ENCODE data around the gene ADAMTS9. TPM values are rescaled to one million over a fixed set of nuclear protein-coding genes. Genes with fewer than 3 reads are reported as not detected.

ADAMTS9 gene
- total RNA-seq, 4 donors from 2014 or later, result 5.1 to 52.0 (median 9.5) TPM

DNA sequence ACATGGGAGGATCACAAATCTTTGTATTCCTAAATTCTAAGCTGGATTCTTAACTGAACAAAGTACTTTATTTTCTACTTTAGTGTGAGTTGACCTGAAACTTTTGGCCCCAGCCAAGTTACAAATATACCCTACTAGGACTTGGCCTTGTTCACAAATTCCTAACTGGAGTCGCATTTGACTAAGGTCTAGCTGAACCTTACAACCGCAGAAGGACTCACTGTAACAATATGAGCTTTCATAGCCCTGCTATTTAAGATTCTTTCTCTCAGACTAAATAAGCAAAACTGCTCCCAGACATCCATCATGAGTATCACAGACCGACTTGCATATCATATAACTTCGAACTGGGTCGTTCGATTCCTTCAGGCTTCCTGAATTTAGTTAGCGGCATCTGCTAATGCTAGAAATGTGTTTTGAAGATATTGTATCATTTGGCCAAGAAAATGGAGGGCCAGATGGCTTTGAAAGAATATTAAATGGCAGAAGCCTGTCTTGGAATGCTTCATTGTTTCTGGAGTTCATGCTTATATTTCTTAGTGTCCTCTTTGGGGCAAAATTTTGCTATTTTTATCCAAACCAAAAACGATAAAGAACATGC lies 28.4 kb upstream of the ADAMTS9 start:
- H3K27me3 ChIP-seq, result no peaks in the 10 kb centered on the region
- H3K9me3 ChIP-seq, result no peaks in the 10 kb centered on the region
- H3K27ac ChIP-seq, result no peak overlapping the region

DNA sequence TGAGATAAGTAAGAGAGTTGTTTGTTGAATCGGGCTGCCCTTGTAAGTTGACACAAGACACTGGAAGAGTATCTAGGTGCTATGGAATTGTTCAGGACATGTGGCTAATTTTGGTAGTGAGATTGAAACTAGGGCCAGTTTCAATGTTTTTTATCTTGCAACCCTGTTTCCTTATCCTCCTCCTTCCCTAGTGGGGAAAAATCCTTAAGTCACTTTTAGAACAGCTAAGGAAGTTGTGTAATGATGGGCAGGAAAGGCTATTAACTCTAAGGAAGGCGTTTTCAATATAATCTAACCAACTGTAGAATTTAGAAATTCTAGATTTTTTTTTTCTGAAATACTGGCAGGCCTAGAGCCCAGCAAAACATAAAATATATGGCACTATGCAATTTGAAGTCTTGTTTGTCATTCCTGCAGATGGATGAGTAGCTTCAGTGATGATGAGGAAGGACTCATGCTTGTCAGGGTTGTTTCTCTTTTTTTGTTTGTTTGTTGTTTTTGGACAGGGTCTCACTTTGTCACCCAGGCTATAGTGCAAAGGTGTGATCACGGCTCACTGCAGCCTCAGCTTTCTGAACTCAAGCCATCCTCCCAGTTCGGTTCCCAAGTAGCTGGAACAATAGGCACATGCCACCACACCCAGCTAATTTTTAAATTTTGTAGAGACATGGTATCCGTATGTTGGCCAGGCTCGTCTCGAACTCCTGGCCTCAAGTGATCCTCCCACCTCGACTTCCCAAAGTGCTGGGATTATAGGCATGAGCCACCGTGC lies 27.6 kb upstream of the ADAMTS9 start:
- Histone ChIP-seq H3K27ac (no peak overlapping the region), H3K27me3 (no peaks in the 10 kb centered on the region), H3K36me3 (no peaks in the 10 kb centered on the region), H3K4me1 (no peaks in the 10 kb centered on the region), H3K4me3 (no peak overlapping the region), H3K9me3 (no peaks in the 10 kb centered on the region)
- TF ChIP-seq, protein P1, sequence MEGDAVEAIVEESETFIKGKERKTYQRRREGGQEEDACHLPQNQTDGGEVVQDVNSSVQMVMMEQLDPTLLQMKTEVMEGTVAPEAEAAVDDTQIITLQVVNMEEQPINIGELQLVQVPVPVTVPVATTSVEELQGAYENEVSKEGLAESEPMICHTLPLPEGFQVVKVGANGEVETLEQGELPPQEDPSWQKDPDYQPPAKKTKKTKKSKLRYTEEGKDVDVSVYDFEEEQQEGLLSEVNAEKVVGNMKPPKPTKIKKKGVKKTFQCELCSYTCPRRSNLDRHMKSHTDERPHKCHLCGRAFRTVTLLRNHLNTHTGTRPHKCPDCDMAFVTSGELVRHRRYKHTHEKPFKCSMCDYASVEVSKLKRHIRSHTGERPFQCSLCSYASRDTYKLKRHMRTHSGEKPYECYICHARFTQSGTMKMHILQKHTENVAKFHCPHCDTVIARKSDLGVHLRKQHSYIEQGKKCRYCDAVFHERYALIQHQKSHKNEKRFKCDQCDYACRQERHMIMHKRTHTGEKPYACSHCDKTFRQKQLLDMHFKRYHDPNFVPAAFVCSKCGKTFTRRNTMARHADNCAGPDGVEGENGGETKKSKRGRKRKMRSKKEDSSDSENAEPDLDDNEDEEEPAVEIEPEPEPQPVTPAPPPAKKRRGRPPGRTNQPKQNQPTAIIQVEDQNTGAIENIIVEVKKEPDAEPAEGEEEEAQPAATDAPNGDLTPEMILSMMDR (IDR thresholded peaks at IDR 0.05), result no peak
- TF ChIP-seq POLR2A (IDR thresholded peaks at IDR 0.05), result no peak
- DNase-seq, result no peak

More for the DNA sequence above, 28.4 kb upstream of the ADAMTS9 start:
- no peak for DNase-seq
- Histone ChIP-seq H3K4me1 (no peaks in the 10 kb centered on the region), H3K4me3 (no peak overlapping the region), H3K36me3 (no peaks in the 10 kb centered on the region)
- no peak for TF ChIP-seq POLR2A (IDR thresholded peaks at IDR 0.05)
- TF ChIP-seq, protein P1 (IDR thresholded peaks at IDR 0.05), result no peak

DNA sequence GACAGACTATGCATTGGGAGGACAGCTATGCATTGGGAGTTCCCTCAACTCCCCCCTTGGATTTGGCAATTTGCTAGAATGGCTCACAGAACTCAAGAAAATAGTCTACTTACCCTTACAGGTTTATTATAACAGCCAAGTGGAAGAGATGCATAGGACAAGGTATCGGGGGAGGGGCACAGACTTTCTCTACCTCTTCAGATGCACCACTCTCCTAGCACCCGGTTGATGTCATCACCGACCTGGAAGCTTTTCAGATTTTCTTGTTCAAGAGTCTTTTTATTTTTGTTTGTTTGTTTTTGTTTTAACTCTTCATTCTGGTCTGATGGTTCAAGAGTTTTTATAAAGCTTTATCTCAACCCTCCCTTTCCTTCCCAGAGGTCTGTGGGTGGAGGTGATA lies 20.7 kb upstream of the ADAMTS9 start:
- Histone ChIP-seq H3K9me3 (no peaks in the 10 kb centered on the region), H3K36me3 (no peaks in the 10 kb centered on the region), H3K27me3 (no peaks in the 10 kb centered on the region), H3K27ac (no peak overlapping the region), H3K4me1 (no peaks in the 10 kb centered on the region), H3K4me3 (no peak overlapping the region)
- no peak for TF ChIP-seq POLR2A (IDR thresholded peaks at IDR 0.05)
- TF ChIP-seq, protein P1 (IDR thresholded peaks at IDR 0.05), result no peak
- DNase-seq, result no peak

DNA sequence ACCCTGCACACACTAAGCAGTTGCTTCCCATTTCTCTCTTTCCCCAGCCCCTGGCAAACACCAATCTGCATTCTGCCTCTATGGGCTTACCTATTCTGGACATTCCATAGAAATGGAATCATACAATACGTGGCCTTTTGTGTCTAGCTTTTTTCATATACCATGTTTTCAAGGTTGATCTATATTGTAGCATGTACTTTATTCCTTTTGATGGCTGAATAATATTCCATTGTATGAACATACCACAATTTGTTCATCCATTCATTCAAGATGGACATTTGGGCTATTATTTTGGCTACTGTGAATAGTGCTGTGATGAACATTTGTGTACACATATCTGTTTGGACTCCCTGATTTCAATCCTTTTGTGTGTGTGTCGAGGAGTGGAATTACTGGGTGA lies 18.1 kb upstream of the ADAMTS9 start:
- no peaks in the 10 kb centered on the region for H3K27me3 ChIP-seq
- H3K4me3 ChIP-seq, result no peak overlapping the region
- H3K4me1 ChIP-seq, result no peaks in the 10 kb centered on the region
- no peak overlapping the region for H3K27ac ChIP-seq
- no peaks in the 10 kb centered on the region for H3K36me3 ChIP-seq
- no peak for TF ChIP-seq POLR2A (IDR thresholded peaks at IDR 0.05)
- TF ChIP-seq, protein P1 (IDR thresholded peaks at IDR 0.05), result no peak
- no peaks in the 10 kb centered on the region for H3K9me3 ChIP-seq
- DNase-seq, result no peak

DNA sequence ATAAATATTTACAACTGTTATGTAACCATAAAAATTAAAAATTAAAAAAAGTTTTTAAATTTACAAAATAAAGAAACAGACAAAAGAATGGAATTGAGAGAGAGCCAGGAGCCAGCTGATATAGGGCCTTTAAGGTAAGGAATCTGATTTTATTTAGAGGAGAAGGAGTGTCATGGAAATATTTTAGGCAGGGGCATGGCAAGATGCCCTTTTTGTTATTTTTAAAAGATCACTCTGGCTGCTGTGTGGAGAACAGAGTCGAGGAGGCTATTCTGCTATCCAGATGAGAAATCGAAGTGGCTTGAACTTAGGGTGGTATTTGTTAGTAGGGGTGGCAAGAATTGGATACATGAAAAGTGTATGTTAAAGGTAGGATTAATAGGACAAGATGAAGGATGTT lies 9.1 kb upstream of the ADAMTS9 start:
- DNase-seq, result no peak
- Histone ChIP-seq H3K4me1 (no peaks in the 10 kb centered on the region), H3K27ac (no peak overlapping the region), H3K4me3 (no peak overlapping the region), H3K9me3 (no peaks in the 10 kb centered on the region), H3K27me3 (no peaks in the 10 kb centered on the region), H3K36me3 (no peaks in the 10 kb centered on the region)
- TF ChIP-seq, protein P1 (IDR thresholded peaks at IDR 0.05), result no peak
- no peak for TF ChIP-seq POLR2A (IDR thresholded peaks at IDR 0.05)
